Activated CD4-positive, alpha-beta T cell treated with anti-CD3 and anti-CD28 coated beads, Interleukin-2, amount 10 ng/mL, durations not matched to agents 7 days and 5 days (primary cell): ENCODE measurements around the gene GPN3. TPM values are rescaled to one million over a fixed set of nuclear protein-coding genes. Genes with fewer than 3 reads are reported as not detected.
A peak's percentile ranks its signal among the peaks of the same experiment; 100 is the strongest.

ENCODE experiments used
- CTCF ChIA-PET: fragments of 350-600 bp; sonication (Branson Sonifier 250); formaldehyde crosslinking; loops from one replicate; lab custom pipeline; 2021; ENCODE audit warnings: antibody characterized with exemption; lab: Charles Lee
- POLR2A ChIA-PET: fragments of 350-600 bp; sonication (Branson Sonifier 250); formaldehyde crosslinking; loops from one replicate; lab custom pipeline; 2021; ENCODE audit warnings: antibody characterized with exemption; lab: Charles Lee
- DNase-seq: peaks from one replicate; pipeline ENCODE4 v3.0.0-alpha.2; 2020
- H3K27ac Mint-ChIP-seq: one replicate; pipeline ENCODE4 v1.8.0; 2021; ENCODE audit warnings: mild to moderate bottlenecking, moderate library complexity, mixed read lengths
- H3K27me3 Mint-ChIP-seq: one replicate; pipeline ENCODE4 v1.8.0; 2021; ENCODE audit warnings: mixed read lengths
- H3K36me3 Mint-ChIP-seq: one replicate; pipeline ENCODE4 v1.8.0; 2021; ENCODE audit warnings: low read depth, mixed read lengths
- H3K4me1 Mint-ChIP-seq: one replicate; pipeline ENCODE4 v1.8.0; 2021; ENCODE audit warnings: mixed read lengths
- H3K4me3 Mint-ChIP-seq: one replicate; pipeline ENCODE4 v1.8.0; 2021; ENCODE audit warnings: mild to moderate bottlenecking, moderate library complexity, mixed read lengths
- H3K9me3 Mint-ChIP-seq: one replicate; pipeline ENCODE4 v1.8.0; 2021; ENCODE audit warnings: mixed read lengths
- total RNA-seq, 2 experiments: library from RNA; stranded (reverse); gene quantifications; one replicate each; pipeline ENCODE4 v1.2.3, GENCODE V29; 2021

Gene GPN3
- total RNA-seq = 10 to 100 TPM; 19.0 to 21.2 TPM

DNA sequence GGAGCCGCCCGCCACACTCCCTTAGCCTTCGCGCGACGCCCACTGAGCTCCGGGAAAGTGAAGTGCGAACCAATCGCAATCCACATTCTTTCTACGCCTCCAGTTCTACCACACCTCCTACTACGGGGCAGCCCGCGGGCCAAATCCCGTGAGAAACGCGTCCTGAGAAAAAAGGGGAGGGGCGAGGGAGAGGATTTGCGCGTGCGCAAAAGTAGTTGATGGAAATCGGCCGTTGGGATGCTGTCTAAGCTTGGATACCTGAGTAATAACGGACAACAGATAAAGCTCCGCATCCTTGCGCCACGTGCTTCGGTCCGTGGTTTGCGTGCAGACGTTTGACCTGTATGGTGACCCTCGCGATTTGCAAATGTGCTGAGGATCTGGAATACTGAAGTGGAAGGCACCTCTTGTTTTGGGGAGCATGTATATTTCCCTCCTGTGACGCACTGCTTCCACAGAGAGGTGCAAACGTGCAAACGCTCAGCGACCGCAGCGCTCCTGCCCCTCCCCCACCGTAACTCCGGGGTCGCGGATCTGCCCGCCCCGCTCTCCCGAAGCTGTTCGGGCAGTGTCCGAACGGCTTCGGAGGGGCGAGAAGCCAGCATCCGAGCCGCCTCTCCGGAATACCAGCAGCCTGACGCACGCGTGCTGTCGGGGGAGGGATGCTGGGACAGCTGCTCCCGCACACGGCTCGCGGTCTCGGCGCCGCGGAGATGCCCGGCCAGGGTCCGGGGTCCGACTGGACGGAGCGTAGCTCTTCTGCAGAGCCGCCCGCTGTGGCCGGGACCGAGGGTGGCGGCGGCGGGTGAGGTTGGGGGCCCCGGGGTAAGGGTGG, at the start of gene GPN3, which contains the start of gene FAM216A:
GPN3 (minus strand) TSS at position 44 of the 835 bp plus-strand sequence. CDS start 54 bp downstream, outside the sequence.
FAM216A (plus strand) TSS at position 632 of the 835 bp plus-strand sequence; CDS start at position 663, 31 bp downstream.
- Mint-ChIP-seq H3K27ac (peak within 1 kb of the TSS; percentile 97), H3K4me3 (peak within 1 kb of the TSS; percentile 98), H3K4me1 (peaks cover 43% of the 10 kb centered on the region), H3K27me3 (no peaks in the 10 kb centered on the region), H3K9me3 (no peaks in the 10 kb centered on the region), H3K36me3 (peaks cover 10% of the 10 kb centered on the region)
- POLR2A ChIA-PET = interaction anchor here (0.6 to 1.5 kb wide), 3 partner anchors 18 to 308 kb away, joined by 3 to 11 read pairs (median 7); partner anchors contain the start of gene ARPC3
- DNase-seq = peak; percentile 98
- CTCF ChIA-PET = interaction anchor here (0.5 to 7.4 kb wide), 31 partner anchors 8 to 416 kb away, joined by 3 to 69 read pairs (median 4); partner anchors contain the start of genes ARPC3, RAD9B, TCTN1 and VPS29

GRCh38 chr12:110516995-110517394, 48.9 kb upstream of the GPN3 start:
- peaks cover 3% of the 10 kb centered on the region for H3K4me1 Mint-ChIP-seq
- H3K27ac Mint-ChIP-seq = no peak overlapping the region
- no peak overlapping the region for H3K4me3 Mint-ChIP-seq
- no peaks in the 10 kb centered on the region for H3K27me3 Mint-ChIP-seq
- ChIA-PET CTCF (interaction anchor here (2.2 kb wide), 1 partner anchor 83 kb away, joined by 6 read pairs; no protein-coding TSS in a partner anchor), POLR2A (no interaction called here)
- H3K36me3 Mint-ChIP-seq = no peaks in the 10 kb centered on the region
- H3K9me3 Mint-ChIP-seq = no peaks in the 10 kb centered on the region
- DNase-seq = no peak

DNA sequence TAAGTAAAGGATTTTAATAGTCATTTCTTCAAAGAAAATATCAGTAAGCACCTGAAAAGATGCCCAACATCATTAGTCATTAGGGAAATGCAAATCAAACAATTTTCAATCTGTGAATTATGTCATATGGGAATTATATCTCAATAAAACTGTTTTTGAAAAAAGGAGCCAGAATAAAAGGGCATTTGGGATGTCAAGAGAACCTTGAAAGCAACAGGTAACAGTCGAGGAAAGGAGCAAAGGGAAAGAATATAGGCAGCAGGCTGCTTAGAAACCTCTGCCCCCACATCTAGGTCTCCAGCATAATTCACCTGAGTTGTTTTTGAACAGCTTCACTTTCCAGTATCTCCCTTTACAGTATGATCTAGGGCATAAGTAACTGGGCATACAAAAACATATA, 46.3 kb upstream of the GPN3 start:
- ChIA-PET CTCF (interaction anchor here (1.7 to 2.7 kb wide), 4 partner anchors 11 to 88 kb away, joined by 8 to 11 read pairs (median 10); partner anchors contain the start of genes FAM216A, RAD9B and VPS29), POLR2A (no interaction called here)
- Mint-ChIP-seq H3K27me3 (no peaks in the 10 kb centered on the region), H3K36me3 (no peaks in the 10 kb centered on the region), H3K27ac (no peak overlapping the region), H3K4me3 (no peak overlapping the region), H3K4me1 (no peaks in the 10 kb centered on the region), H3K9me3 (no peaks in the 10 kb centered on the region)
- no peak for DNase-seq

- no peaks in the 10 kb centered on the region for H3K27me3 Mint-ChIP-seq
- ChIA-PET CTCF (interaction anchor here (0.5 to 2.7 kb wide), 6 partner anchors 11 to 88 kb away, joined by 3 to 11 read pairs (median 8); partner anchors contain the start of genes FAM216A, RAD9B and VPS29), POLR2A (no interaction called here)
- no peak overlapping the region for H3K27ac Mint-ChIP-seq
- no peaks in the 10 kb centered on the region for H3K9me3 Mint-ChIP-seq
- no peaks in the 10 kb centered on the region for H3K4me1 Mint-ChIP-seq
- H3K36me3 Mint-ChIP-seq = no peaks in the 10 kb centered on the region
- DNase-seq = no peak
- no peak overlapping the region for H3K4me3 Mint-ChIP-seq
Observed at GRCh38 chr12:110513842-110514241, 45.8 kb upstream of the GPN3 start.

DNA sequence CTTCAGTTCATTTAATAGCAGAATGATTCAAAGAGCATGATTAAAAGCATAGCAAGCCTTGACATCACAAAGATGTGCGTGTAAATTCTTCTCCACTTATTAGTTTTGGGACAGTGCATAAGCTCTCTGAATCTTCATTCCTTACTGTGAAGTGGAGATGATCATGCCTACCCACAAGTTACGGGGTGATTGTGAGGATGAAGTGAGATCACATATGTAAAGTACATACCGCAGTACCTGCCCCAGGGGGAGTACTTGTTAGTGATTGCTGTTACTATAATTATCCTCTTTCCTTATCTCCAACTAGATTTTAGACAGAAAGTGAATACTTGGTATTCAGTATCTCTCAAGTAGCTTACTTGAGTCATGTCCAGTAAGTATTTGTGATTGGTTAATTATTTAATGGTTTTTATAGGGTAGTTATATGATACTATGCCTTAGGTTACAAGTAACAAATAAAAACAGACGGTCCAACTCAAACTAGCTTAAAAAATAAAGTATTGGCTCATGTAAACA, 40.1 kb upstream of the GPN3 start:
- Mint-ChIP-seq H3K27ac (no peak overlapping the region), H3K4me3 (no peak overlapping the region), H3K9me3 (no peaks in the 10 kb centered on the region), H3K36me3 (peaks cover 6% of the 10 kb centered on the region), H3K4me1 (peaks cover 4% of the 10 kb centered on the region), H3K27me3 (no peaks in the 10 kb centered on the region)
- POLR2A ChIA-PET = no interaction called here
- CTCF ChIA-PET = interaction anchor here (1.2 to 1.6 kb wide), 3 partner anchors 56 to 97 kb away, joined by 4 to 7 read pairs (median 4); no protein-coding TSS in a partner anchor
- no peak for DNase-seq

DNA sequence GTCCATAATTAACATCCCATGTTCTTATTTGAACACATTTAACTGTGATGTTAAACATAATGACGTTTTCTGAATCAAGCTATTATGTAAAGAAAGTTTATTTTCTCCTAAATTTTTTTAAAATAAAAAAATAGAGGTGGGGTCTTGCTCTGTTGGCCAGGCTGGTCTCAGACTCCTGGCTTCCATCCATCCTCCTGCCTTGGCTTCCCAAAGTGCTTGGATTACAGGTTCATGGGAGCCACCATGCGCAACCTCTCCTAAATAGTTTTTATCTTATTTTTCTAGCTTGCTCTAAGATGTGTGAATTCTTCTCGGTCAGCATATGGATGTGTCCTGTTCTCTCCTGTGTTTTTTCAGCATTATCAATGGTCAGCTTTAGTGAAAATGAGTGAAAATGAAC, 37.3 kb upstream of the GPN3 start:
- CTCF ChIA-PET = interaction anchor here (1.4 to 2.9 kb wide), 2 partner anchors 55 to 74 kb away, joined by 3 to 7 read pairs; partner anchors contain the start of gene ARPC3
- H3K36me3 Mint-ChIP-seq = peaks cover 23% of the 10 kb centered on the region
- peaks cover 4% of the 10 kb centered on the region for H3K9me3 Mint-ChIP-seq
- no peak overlapping the region for H3K27ac Mint-ChIP-seq
- peaks cover 20% of the 10 kb centered on the region for H3K4me1 Mint-ChIP-seq
- POLR2A ChIA-PET = no interaction called here
- no peak overlapping the region for H3K4me3 Mint-ChIP-seq
- no peaks in the 10 kb centered on the region for H3K27me3 Mint-ChIP-seq
- no peak for DNase-seq

DNA sequence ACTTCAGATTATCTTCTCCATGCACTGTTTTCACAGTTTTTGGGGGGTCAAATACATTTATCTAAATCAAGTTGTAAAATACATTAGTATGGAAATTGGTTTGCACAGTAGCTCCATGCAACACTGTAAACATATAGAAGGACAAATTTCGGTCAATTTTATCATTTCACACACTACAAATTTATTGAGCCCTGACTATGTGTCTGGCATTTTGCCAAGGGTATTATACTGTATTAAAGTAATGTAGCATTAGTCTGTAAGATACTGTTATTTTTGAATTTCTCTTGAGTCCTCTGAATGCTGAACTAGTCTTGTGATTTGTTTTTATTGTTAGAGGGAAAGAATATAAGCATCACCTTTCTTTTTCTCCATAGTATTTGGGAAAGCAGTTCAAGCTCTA, 35.4 kb upstream of the GPN3 start:
- Mint-ChIP-seq H3K4me3 (no peak overlapping the region), H3K36me3 (peaks cover 35% of the 10 kb centered on the region), H3K27me3 (no peaks in the 10 kb centered on the region), H3K4me1 (peaks cover 39% of the 10 kb centered on the region), H3K9me3 (peaks cover 4% of the 10 kb centered on the region), H3K27ac (peak overlapping the region; percentile 96)
- CTCF ChIA-PET = interaction anchor here (1.3 to 2.9 kb wide), 6 partner anchors 10 to 112 kb away, joined by 3 to 10 read pairs (median 5); partner anchors contain the start of genes ARPC3 and TCTN1
- POLR2A ChIA-PET = no interaction called here
- no peak for DNase-seq

DNA sequence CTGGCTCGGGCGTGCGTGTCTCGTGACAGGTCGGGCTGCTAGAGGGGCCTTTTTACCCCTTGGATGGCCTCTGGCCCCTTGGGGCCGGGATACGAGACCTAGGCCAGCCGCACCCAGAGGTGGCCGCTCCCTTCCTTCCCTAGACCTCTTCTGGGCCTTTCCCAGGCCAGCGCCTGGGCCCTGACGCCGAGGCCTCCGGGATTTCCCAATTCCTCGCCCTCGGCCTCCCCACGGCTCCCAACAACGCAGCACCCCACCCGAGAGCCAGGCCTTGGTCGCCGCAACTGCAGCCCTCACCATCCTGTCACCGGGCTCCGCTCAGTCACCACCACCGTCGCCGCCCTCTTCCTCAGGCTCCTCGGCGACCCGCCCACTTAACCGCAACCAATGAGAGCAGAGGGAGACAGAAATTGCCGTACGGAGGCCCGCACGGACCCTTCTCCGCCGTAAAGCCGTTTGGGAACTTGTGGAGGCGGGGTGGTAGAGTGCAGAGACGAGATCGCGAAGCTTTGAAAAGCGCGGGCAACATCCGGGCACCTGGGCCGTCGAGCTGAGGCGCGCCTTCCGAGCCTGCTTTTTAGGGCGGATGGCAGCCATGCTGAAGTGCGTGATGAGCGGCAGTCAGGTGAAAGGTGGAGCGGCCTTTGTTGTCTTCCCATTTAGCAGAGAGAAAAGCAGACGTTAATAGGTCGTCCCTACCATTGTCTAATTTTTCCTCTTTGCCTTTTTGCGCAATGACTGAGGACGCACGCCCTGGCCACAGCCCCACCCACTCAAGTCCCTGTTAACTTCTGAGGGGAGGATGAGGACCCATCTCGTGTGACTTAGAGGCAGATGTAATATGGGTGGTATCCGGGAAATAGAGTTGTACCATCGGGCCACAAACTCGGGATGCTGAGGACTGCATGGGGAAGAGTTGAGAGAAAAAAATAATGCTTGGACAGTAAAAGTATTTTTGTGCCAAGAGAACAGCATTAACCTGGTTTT, 34.0 kb upstream of the GPN3 start, which contains the start of the genes RAD9B and VPS29:
RAD9B (plus strand) TSS at position 580 of the 987 bp plus-strand sequence; CDS start at position 587, 7 bp downstream.
VPS29 (minus strand) TSS at position 360 of the 987 bp plus-strand sequence; CDS start at position 300, 60 bp downstream.
- H3K36me3 Mint-ChIP-seq = peaks cover 35% of the 10 kb centered on the region
- peak within 1 kb of the TSS; percentile 94 for H3K4me3 Mint-ChIP-seq
- ChIA-PET CTCF (interaction anchor here (0.5 to 2.7 kb wide), 11 partner anchors 8 to 104 kb away, joined by 3 to 12 read pairs (median 4); partner anchors contain the start of genes ARPC3, FAM216A and GPN3), POLR2A (interaction anchor here (0.6 to 1.7 kb wide), 2 partner anchors 52 to 112 kb away, joined by 3 to 7 read pairs; partner anchors contain the start of genes ARPC3 and TCTN1)
- H3K27me3 Mint-ChIP-seq = no peaks in the 10 kb centered on the region
- H3K27ac Mint-ChIP-seq = peak within 1 kb of the TSS; percentile 96
- peaks cover 41% of the 10 kb centered on the region for H3K4me1 Mint-ChIP-seq
- peaks cover 4% of the 10 kb centered on the region for H3K9me3 Mint-ChIP-seq
- peak; percentile 100 for DNase-seq

GRCh38 chr12:110501399-110501751, 33.3 kb upstream of the GPN3 start:
- Mint-ChIP-seq H3K27me3 (no peaks in the 10 kb centered on the region), H3K27ac (peak overlapping the region; percentile 96), H3K36me3 (peaks cover 35% of the 10 kb centered on the region), H3K4me1 (peaks cover 43% of the 10 kb centered on the region), H3K4me3 (peak overlapping the region; percentile 94), H3K9me3 (peaks cover 4% of the 10 kb centered on the region)
- CTCF ChIA-PET = interaction anchor here (1.3 to 2.5 kb wide), 5 partner anchors 9 to 52 kb away, joined by 3 to 12 read pairs (median 3); partner anchors contain the start of gene ARPC3
- peak; percentile 46 for DNase-seq
- POLR2A ChIA-PET = interaction anchor here (0.6 to 1.7 kb wide), 2 partner anchors 32 to 112 kb away, joined by 4 to 7 read pairs; partner anchors contain the start of gene TCTN1

- no peak for DNase-seq
- H3K4me3 Mint-ChIP-seq = peak overlapping the region; percentile 12
- peaks cover 45% of the 10 kb centered on the region for H3K4me1 Mint-ChIP-seq
- peaks cover 50% of the 10 kb centered on the region for H3K36me3 Mint-ChIP-seq
- CTCF ChIA-PET = interaction anchor here (0.6 to 1.2 kb wide), 3 partner anchors 9 to 767 kb away, joined by 3 to 5 read pairs (median 4); no protein-coding TSS in a partner anchor
- H3K9me3 Mint-ChIP-seq = peaks cover 4% of the 10 kb centered on the region
- POLR2A ChIA-PET = no interaction called here
- peak overlapping the region; percentile 25 for H3K27ac Mint-ChIP-seq
- no peaks in the 10 kb centered on the region for H3K27me3 Mint-ChIP-seq
Observed at GRCh38 chr12:110498984-110499706, 31.1 kb upstream of the GPN3 start.
